HG03354 (cell line): ENCODE data around the gene TAGLN2.

Experiments
- ATAC-seq: cut with Tn5 transposase; IDR thresholded peaks from one replicate; pipeline ENCODE4 v1.9.1; 2021; ENCODE audit warnings: mild to moderate bottlenecking; ENCODE audit not compliant: unreplicated experiment, poor library complexity, severe bottlenecking

TAGLN2 gene

DNA sequence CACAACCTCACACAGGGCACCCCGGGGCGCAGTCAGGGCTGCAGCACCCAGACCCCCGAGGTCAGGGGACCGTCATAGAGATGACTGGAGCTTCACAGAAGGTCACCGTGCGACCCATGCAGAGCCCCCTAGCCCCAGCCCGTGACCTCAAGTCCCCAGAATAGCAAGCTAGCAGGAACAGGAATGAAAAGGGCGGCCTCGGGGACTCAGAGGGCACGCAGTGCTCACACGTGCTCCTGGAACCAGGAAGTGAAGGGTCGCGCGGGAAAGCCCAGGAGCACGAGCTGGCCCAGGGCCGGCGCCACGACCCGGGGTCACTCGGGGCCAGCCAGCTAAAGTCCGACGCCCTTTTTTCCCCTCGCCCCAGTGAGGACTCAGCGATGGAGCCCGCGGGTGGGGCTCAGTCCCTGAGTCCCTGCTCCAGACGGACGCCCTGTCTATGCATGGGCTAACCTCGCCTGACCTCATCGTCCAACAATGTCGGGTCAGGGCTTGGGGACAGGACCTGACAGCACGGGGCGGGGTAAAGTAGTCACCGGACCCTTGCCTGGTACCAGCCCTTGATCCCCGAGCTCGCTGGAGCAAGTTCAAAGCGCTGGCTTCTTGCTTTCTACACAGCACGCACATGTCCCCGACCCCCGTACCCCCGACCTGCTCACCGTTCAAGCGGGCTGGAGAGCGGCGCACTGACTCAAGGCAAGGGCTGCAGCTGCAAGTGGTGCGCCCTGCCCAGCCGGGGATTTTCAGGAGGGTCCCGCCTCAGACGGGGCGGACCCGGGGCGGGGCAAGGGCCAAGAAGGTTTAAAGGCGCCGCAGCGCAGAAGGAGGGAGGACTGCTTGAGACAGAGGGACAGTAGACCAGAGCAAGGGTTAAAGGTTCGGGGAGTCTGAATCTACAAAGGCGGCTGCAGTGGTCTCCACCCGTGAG lies at the start of gene TAGLN2:
TAGLN2 (minus strand) TSS at position 717 of the 928 bp plus-strand sequence. CDS start 4,998 bp downstream, outside the sequence.
- ATAC-seq = peak; percentile 52

DNA sequence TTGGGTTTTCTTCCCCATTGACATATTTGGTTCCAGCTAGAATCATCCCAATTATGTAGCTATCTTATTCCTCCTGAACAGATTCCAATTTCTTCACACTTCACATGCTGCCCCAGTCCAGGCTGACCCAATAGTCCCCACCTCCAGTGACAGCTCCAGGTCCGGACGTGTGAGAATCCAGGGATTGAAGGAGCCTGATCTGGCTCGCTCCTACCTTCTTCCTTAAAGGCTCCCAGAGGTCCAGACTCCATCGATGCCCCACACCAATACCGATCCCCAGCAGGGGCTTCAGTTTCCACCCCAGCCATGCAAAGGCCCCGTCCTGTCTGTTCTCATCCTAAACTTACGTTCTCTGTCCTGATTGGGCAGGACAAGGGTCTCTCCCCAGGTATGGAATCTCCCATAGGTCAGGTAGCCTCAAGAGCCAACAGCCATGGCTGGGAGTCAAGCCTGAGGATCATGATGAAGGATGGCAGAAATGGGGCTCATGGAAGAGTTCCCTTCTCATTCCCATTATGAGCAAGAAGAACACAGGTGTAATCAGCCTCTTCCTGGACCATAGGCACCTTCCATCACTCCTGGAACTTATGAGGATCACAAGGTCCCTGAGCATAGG lies 49.2 kb upstream of the TAGLN2 start:
- no peak for ATAC-seq

DNA sequence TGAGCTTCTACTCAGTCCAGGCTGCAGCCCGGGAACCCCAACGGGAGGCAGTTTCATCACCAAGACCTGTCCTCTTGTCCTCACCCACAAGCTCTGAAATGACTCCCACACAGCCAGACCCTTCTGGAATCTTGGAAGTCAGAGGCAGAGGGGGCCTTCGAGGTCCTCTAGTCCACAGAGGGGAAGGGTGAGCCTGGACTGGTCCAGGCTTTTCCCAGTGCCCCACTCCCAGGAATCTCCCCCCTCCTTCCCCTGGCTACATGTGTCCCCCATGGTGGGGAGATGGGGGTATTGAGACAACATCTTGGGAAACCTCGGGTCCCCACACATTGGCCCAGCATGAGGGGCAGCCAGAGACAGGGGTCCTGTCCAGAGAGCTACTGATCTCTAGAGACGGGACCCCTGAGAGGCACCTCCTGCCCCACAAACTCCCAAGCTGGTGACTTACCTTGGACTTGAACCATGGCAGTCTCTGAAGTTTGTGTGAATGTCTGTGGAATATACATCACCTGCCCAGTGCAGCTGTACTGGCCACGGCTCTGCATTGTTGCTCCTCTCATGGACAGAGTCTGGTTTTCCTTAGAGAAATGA lies 48.1 kb upstream of the TAGLN2 start:
- ATAC-seq = no peak

DNA sequence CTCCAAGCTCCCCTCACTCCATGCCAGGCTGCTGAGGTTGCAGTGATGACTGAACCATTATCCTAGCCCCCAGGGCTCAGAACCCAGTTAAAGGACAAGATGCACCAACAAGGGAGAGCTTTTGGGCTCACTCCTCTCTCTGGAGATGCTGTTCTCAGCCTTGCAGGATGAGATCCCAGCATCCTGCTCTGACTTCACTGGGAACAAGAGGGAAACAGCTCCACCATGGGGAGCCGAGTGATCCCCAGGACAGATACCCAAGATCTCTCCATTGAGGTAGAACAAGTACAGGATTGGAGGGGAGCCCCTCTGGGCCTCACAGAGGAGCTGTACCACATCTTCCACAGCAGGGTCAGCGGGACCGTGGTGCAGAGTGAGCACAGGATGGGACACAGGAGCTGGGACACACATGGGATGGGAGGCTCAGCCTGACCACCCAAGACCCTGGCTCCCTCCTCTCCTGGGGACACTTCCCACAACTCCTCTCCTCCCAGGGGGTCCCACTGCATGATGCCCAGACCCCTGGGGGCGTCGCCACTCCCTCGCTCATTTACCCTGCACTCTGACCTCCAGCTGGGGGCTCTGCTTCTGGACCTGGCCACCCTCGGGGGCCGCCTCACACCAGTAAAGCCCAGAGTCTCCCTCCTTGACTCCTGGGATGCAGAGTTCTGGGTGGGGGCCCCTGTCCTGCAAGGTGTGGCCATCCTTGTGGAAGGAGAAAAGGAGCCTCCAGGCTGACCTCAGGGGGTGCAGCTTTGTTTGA lies 47.3 kb upstream of the TAGLN2 start:
- no peak for ATAC-seq

DNA sequence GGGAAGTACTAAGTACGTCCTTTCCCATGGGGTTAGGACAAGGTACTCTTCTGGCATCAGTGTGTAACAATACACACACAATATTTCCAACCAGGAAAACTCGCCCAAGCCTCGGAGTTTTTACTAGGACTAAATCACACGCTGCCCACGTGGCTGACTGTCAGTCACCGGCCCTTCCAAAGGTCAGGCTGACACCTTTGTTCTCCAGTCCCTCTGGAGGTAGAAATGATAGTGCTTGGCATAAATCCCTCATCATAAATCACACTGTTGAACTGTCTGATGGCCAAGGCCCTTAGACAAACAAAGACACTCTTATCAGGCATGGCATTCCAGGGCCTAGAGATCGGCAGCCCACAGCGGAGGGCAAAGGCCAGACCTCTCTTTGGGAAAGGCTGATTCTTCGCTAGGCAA lies 45.6 kb upstream of the TAGLN2 start:
- ATAC-seq = no peak

DNA sequence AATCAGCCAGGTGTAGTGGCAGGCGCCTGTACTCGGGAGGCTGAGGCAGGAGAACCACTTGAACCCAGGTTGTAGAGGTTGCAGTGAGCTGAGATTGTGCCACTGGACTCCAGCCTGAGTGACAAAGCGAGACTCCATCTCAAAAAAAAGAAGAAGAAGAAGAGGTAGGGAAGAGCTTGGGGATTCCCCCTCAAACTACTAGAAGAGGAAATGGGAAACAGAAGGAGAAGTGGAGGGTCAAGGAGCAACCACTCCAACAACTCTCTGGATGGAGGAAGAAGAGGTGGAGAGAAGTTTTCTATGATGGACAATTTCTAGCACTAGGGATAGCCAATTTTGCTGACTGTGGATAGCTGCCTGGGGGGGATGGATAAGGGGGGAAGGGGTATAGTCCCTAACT lies 43.6 kb upstream of the TAGLN2 start:
- ATAC-seq = no peak

DNA sequence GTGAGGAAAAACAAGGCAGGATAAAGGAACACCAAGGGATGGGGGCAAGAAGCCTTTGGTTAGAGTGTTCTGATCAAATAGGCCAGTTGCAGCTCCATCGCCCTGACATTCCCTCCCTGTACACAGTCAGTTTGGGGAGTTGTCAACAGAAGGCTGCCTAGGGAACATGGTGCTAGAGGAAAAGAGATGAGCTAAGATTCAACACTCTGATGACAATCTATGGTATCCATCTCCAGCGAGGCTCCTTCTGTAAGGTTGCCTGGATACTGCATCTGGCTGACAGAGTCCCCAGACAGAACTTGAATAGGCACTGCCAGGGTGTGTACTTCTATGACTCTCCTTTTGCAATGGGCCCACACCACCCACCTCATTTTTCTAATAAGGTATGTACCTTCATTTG lies 40.0 kb upstream of the TAGLN2 start:
- ATAC-seq = no peak

DNA sequence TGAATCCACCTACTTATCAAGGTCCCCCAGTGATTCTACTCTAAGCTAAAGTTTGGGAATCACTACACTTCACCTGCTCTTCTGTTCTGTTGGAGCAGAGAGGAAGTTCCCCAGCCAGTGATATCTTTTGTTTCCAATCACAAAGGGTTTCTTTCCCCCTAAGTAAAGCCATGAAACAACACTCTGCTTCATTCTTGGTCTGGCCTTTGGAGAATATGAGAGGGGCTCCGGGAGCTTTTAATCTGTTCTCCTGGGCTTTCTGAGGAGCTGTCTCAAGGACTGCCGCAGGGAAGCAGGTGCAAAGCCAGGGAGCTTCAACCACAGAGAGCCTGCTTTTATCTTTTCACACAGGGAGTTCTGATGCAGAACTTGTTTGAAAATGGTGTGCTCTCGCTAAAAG lies 38.8 kb upstream of the TAGLN2 start:
- no peak for ATAC-seq

DNA sequence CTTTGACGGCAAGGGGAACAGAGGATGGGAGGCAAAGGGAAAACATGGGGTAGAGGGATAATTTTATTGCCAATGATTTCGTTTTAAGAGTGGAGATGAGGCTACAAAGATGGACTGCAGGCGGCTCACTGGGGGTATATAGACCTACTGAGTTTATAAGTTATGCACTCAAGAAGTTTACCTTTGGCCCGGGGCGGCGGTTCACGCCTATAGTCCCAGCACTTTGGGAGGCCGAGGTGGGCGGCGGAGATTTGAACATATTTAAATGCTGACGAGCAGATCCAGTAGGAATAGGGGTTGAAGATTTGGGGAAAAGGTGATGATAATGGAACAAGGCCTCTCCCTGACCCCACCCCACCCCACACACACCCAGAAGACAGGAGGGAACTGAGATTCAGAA lies 36.9 kb upstream of the TAGLN2 start:
- no peak for ATAC-seq

DNA sequence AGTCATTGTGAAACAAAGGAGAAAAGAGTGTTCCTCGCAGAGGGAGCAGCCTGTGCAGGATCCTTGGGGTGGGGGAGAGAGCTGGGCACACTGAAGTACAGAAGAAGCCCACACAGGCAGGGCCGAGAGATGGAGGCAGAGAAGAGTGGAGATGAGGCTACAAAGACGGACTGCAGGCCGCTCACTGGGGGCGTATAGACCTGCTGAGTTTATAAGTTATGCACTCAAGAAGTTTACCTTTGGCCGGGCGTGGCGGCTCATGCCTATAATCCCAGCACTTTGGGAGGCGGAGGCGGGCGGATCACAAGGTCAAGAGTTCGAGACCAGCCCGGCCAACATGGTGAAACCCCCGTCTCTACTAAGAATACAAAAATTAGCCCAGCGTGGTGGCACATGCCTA lies 36.3 kb upstream of the TAGLN2 start:
- ATAC-seq = no peak

DNA sequence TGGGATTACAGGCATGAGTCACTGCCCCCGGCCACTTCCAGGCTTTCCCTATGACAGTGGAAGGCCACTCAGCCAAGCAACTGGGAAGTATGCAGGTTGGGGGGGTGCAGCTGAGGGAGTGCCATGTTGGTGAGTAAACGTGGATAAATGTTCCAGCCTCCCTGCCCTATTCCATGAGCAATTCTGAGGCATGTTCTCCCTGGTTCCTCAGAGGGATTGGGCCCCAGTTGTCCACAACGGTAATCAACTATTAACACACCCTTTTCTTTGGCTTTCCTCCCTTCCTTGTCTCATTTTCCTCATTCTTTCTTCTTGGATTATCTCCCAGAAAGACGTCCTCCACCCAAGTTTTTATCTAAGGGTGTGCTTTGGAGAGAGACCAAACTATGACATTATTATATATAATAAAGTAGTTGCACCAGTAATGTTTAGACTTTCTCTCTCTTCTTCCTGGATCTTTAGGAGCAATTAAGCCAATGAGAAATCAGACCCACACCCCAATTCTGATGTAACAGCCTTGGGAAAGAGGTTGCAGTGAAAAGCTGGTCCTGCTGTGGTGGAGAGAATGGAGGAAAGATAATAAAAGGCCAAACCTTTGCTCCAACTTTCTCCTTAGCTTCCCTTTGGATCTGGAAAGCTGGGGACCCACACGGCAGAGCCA lies 35.5 kb upstream of the TAGLN2 start:
- no peak for ATAC-seq

DNA sequence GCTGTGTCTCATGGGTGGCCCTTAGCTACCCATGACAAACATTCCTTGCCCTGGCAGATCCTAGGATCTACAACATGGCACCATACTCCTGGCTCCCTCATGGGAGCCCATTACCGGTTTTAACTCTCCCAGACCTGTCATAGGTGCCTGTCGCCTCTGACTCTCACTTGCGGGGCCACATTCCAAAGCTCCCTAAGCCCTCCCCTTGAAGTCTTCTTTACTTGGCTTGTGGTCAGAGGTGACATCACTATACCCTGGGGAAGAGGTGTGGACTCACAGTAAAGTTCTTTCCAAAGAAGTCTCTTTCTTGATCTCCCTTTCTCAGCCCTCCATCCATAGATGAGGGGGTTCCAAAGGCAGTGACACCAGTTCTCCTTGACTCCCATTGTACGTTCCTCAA lies 34.1 kb upstream of the TAGLN2 start:
- no peak for ATAC-seq

DNA sequence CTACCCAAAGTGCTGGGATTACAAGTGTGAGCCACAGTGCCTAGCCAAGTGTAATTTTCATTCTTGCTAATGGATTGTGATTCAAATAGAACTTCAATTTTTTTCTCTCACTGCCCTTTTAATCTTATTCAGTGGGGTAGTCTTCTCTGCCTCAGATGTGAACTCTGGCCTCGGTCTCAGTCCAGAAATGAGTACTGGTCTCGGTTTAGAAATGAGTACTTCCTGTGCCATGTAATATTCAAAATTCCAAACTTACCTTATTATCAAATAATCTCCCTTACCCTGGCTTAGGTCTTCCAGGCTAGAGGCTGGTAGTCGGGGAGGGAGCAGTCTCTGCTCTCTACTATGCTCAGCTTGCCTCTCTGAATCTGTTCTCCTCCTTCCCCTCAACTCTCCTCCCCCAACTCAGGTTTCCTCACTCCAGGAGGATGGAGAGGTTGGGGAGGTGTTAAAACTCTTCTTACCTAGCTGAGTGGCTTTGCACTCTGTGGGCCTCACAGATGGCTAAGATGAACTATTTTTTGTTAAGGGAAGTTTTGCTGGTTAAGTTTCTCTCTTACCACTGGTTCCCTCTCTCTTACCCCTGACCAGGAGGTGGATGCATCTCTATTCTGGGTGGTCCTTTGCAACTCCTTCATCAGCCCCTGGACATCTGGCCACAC lies 33.5 kb upstream of the TAGLN2 start:
- ATAC-seq = peak; percentile 69

DNA sequence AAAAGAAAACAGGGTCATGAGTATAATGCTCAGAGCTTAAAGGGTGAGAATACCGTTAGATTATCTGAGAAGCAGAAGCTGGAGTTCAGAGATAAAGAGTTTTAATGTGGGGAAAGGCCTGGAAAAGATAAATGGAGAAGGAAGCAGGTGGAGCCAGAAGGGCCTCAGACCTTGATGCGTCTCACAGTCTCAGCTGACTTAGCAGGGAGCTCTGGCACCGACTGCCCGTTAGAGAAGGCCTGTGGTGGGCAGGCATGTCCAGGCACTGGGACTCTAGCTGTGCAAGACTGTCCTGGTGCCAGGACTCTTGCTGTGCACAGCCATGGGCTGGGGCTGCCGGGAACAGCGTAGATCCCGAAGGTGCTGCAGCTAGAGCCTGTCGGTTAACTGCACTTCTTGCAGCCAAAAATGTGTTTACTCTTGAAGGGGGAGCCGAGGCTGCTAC lies 32.5 kb upstream of the TAGLN2 start:
- no peak for ATAC-seq

DNA sequence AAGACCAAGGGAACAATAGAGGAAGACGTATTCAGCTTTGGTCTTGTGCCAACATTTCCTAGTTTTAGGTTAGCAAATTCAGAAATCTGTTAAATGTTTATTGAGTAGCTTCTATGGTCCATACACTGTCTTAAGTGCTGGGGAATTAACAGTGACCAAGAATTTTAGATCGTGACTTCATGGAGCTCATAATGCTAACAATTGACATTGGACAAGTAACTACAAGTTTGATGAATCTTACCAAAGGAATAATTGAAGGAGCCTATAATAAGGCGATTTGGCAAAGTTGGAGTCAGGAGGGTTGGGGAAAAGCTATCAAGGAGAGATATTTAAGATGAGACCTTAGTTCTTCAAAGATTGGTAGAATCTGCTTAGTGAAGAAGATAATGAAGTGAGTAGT lies 30.1 kb upstream of the TAGLN2 start:
- no peak for ATAC-seq

DNA sequence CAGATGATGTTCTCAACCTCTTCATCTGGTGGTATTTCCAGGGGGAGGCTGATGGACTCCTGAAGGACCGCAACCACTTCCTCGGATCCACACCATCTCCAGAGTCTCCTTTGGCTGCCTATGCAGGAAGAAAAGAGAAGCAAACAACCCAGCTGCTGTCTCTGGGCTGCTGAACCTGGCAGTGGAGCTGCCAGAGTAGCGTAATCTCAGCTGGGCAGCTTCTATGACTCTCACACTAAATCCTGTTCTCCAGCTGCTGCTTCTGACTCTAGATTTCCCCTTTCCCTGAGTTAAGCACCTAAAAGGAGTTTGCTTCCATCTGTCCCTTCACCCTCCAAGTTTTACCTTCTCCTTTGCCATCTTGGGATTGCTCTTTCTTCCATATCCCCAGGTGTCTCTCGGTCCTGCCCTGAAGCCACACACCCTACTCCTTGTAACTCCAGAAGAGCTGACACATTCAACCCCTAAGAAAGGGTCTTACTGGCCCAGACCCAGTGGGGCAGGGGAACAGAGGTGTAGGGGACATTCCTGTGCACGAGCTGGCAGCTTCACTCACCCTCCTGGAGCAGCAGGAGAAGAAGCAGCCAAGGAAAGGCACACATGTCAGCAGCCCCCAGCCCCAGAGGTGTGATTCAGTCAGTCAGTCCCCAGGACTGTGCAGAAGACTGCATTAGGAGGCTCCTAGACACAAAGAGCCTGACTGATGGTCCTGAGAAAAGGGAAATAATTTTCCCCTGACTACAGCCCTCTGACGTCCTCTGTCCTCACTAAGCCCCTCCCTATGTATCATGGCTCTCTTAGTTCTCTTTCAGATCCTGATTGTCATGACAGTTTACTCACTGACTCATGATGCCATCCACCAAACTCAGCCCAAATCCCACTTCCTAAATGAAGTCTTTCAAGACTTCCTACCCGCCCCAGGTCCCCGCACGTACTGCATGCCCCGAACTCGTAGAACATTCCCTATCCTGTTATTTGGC lies 28.5 kb upstream of the TAGLN2 start, which contains the start of gene SLAMF9:
SLAMF9 (minus strand) TSS at position 702 of the 980 bp plus-strand sequence; CDS start at position 602, 100 bp downstream.
- ATAC-seq = no peak

DNA sequence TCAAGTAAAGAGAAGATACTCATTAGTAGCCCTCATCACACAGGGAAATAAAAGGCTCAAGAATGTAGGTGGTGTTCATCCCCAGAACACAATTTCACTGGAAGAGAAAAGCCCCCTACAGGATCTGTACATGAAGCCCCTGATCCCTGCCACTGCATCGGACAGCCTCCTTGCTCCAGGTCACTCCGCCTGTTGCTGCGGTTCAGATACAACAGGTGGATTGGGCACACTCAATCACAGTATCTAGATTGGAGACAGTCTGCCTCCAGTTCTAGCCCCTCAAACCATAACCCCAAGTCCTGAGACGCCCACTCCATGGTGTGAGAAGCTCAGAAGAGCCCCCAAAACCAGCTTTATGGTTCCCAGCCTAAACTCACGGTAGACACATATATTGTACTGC lies 27.6 kb upstream of the TAGLN2 start:
- no peak for ATAC-seq

DNA sequence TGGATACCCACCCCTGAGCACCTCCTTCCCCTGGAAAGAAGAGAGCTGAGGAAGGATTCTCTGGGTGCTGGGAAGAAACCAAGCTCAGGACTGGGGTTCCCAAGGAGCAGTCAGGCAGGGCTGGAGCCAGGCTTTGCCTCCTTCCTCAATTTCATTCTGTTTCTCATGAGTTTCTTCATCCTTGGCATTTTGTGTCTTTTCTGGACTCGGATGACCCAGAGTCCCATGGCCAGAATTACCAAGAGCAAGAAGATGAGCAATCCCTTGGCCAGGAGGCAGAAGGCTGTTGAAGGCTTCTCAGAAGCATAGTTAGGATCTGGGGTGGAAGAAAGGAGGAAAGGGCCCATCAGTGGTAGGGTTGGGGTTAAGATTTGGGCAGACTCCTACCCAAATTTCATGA lies 26.2 kb upstream of the TAGLN2 start:
- no peak for ATAC-seq
